WTC11 (cell line): ENCODE measurements around the gene ASPM. TPM values are rescaled to one million over a fixed set of nuclear protein-coding genes. Genes with fewer than 3 reads are reported as not detected.

Experiments used
- ATAC-seq: fragments of 200-7000 bp; cut with Tn5 transposase; 2 replicates; pipeline ENCODE4 v1.10.0; 2021; ENCODE audit warnings: mild to moderate bottlenecking, moderate library complexity
- CTCF ChIA-PET: fragments of 300-600 bp; sonication (Branson Sonifier 250); formaldehyde crosslinking; loops from one replicate; lab custom pipeline; 2021; ENCODE audit warnings: antibody characterized with exemption; lab: Charles Lee
- POLR2A ChIA-PET: fragments of 350-600 bp; sonication (Branson Sonifier 250); formaldehyde crosslinking; loops from one replicate; lab custom pipeline; 2021; ENCODE audit warnings: antibody characterized with exemption; lab: Charles Lee
- DNase-seq: peaks from one replicate; pipeline ENCODE4 v3.0.0; 2021; ENCODE audit warnings: low spot score
- H3K27ac Mint-ChIP-seq: 2 replicates; pipeline ENCODE4 v1.8.0; 2021; ENCODE audit warnings: mixed read lengths
- H3K27me3 Mint-ChIP-seq: 2 replicates; pipeline ENCODE4 v1.8.0; 2021; ENCODE audit warnings: low read depth, mild to moderate bottlenecking, moderate library complexity, mixed read lengths
- H3K36me3 Mint-ChIP-seq: 2 replicates; pipeline ENCODE4 v1.8.0; 2021; ENCODE audit warnings: mixed read lengths
- H3K4me1 Mint-ChIP-seq: 2 replicates; pipeline ENCODE4 v1.8.0; 2022; ENCODE audit warnings: mixed read lengths
- H3K4me3 Mint-ChIP-seq: 2 replicates; pipeline ENCODE4 v1.8.0; 2021; ENCODE audit warnings: mild to moderate bottlenecking, moderate library complexity, mixed read lengths
- H3K9me3 Mint-ChIP-seq: 2 replicates; pipeline ENCODE4 v1.8.0; 2021; ENCODE audit warnings: mixed read lengths
- ATF2 ChIP-seq: sonication (generic); formaldehyde crosslinking; IDR thresholded peaks from 2 replicates; pipeline ENCODE4 v1.8.1; 2022; ENCODE audit warnings: low read depth, missing genetic modification reagents, borderline replicate concordance
- ATF3 ChIP-seq: sonication (generic); formaldehyde crosslinking; conservative IDR thresholded peaks from 2 replicates; pipeline ENCODE4 v1.8.1; 2022; ENCODE audit warnings: mild to moderate bottlenecking, missing genetic modification reagents
- ATF6 ChIP-seq: sonication (generic); formaldehyde crosslinking; IDR thresholded peaks from 2 replicates; pipeline ENCODE4 v1.8.1; 2023; ENCODE audit warnings: mild to moderate bottlenecking, missing genetic modification reagents
- E2F4 ChIP-seq: sonication (generic); formaldehyde crosslinking; IDR thresholded peaks from 2 replicates; pipeline ENCODE4 v1.8.1; 2022; ENCODE audit warnings: low read depth, mild to moderate bottlenecking, moderate library complexity, missing genetic modification reagents, borderline replicate concordance
- FOXJ3 ChIP-seq: sonication (generic); formaldehyde crosslinking; IDR thresholded peaks from 2 replicates; pipeline ENCODE4 v1.9.0; 2021; ENCODE audit warnings: missing genetic modification reagents, mild to moderate bottlenecking, borderline replicate concordance
- GABPB1 ChIP-seq: sonication (generic); formaldehyde crosslinking; IDR thresholded peaks from 2 replicates; pipeline ENCODE4 v1.8.1; 2023; ENCODE audit warnings: mild to moderate bottlenecking, missing genetic modification reagents
- GRHL2 ChIP-seq: fragments of 250-450 bp; sonication (Bioruptor Pico); IDR thresholded peaks from 2 replicates; pipeline ENCODE4 v1.8.0; 2022; ENCODE audit warnings: mild to moderate bottlenecking, moderate library complexity; ENCODE audit not compliant: insufficient replicate concordance, severe bottlenecking
- KAT7 ChIP-seq: sonication (generic); formaldehyde crosslinking; IDR thresholded peaks from 2 replicates; pipeline ENCODE4 v1.8.1; 2023; ENCODE audit warnings: missing genetic modification reagents, mild to moderate bottlenecking, borderline replicate concordance
- MYBL2 ChIP-seq: sonication (generic); formaldehyde crosslinking; IDR thresholded peaks from 2 replicates; pipeline ENCODE4 v1.8.1; 2023; ENCODE audit warnings: mild to moderate bottlenecking, moderate library complexity, missing genetic modification reagents
- NFATC4 ChIP-seq: fragments of 250-450 bp; sonication (Bioruptor Pico); IDR thresholded peaks from 2 replicates; pipeline ENCODE4 v1.9.0; 2021; ENCODE audit warnings: mild to moderate bottlenecking
- NFYB ChIP-seq: sonication (generic); formaldehyde crosslinking; conservative IDR thresholded peaks from 2 replicates; pipeline ENCODE4 v1.8.0; 2022; ENCODE audit warnings: low read depth, missing genetic modification reagents
- PRDM15 ChIP-seq: sonication (generic); formaldehyde crosslinking; IDR thresholded peaks from 2 replicates; pipeline ENCODE4 v1.8.0; 2022; ENCODE audit warnings: missing genetic modification reagents
- SMAD3 ChIP-seq: sonication (generic); formaldehyde crosslinking; IDR thresholded peaks from 2 replicates; pipeline ENCODE4 v1.8.0; 2022; ENCODE audit warnings: missing genetic modification reagents, mild to moderate bottlenecking, borderline replicate concordance
- ZNF317 ChIP-seq: sonication (generic); formaldehyde crosslinking; IDR thresholded peaks from 2 replicates; pipeline ENCODE4 v1.8.1; 2023; ENCODE audit warnings: low read depth, mild to moderate bottlenecking, moderate library complexity, missing genetic modification reagents, borderline replicate concordance
- total RNA-seq: library from RNA; stranded (reverse); gene quantifications from 3 replicates; pipeline ENCODE4 v1.2.3, GENCODE V29; 2021

ASPM gene
- total RNA-seq, 1 experiment from 2014 or later: 44.5 TPM

DNA sequence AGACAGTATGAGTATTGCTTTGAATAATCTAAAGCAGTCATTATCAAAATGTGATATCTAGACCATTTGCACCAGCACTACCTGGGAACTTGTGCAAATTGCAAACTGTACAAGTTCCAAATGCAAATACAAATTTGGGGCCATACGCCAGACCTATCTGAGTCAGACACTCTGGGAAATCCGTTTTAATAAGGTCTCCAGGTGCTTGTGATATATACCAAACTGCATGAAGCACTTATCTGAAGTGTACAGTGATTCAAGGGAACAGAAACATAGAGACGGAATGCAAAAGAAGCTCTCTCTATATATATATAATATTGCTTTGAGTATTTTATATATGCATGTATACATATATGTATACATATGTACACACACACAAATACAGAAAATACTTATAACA lies 36.2 kb upstream of the ASPM start:
- Mint-ChIP-seq H3K27ac (no peak overlapping the region), H3K4me3 (no peak overlapping the region), H3K9me3 (no peaks in the 10 kb centered on the region), H3K4me1 (no peaks in the 10 kb centered on the region), H3K36me3 (peaks cover 36% of the 10 kb centered on the region), H3K27me3 (no peaks in the 10 kb centered on the region)
- ATAC-seq (no peak), DNase-seq (no peak)
- TF ChIP-seq SMAD3 (CRISPR knock-in tag): no peak
- TF ChIP-seq FOXJ3: no peak
- TF ChIP-seq E2F4 (CRISPR knock-in tag): no peak
- TF ChIP-seq ATF3 (CRISPR knock-in tag): no peak
- no peak for TF ChIP-seq KAT7 (CRISPR knock-in tag)
- ChIA-PET CTCF (no interaction called here), POLR2A (no interaction called here)

DNA sequence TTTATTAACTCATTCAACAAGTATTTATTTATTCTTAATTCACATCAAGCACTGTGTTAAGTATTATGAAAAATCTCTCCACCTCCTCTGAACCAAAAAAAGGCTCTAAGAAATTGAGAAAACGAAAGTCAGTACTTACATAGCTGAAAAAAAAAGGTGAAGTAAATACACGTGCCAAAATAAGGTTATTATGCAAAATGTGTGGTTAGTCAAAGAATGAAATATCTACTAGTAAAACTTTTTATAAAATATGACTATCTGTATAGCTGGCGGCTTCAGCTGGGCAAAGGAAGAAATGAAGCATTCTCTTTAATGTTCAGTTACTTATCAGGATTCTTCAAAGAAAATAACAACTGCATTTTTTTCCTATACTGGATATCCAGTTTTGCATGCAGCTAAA lies 35.5 kb upstream of the ASPM start:
- CTCF ChIA-PET: no interaction called here

More for the DNA sequence above, 35.5 kb upstream of the ASPM start:
- H3K27ac Mint-ChIP-seq: no peak overlapping the region
- DNase-seq: no peak
- TF ChIP-seq GRHL2 (CRISPR knock-in tag): no peak
- TF ChIP-seq MYBL2 (CRISPR knock-in tag): no peak
- TF ChIP-seq NFATC4 (CRISPR knock-in tag): no peak
- no peak for TF ChIP-seq GABPB1 (CRISPR knock-in tag)
- TF ChIP-seq PRDM15 (CRISPR knock-in tag): no peak
- no peak for TF ChIP-seq NFYB
- no peak for TF ChIP-seq ATF2 (CRISPR knock-in tag)
- no peak for TF ChIP-seq SMAD3 (CRISPR knock-in tag)
- TF ChIP-seq ZNF317 (CRISPR knock-in tag): no peak
- TF ChIP-seq ATF6 (CRISPR knock-in tag): no peak
- TF ChIP-seq, all 79 proteins: peak for 0
- H3K9me3 Mint-ChIP-seq: no peaks in the 10 kb centered on the region
- POLR2A ChIA-PET: no interaction called here
- peaks cover 34% of the 10 kb centered on the region for H3K36me3 Mint-ChIP-seq
- H3K4me3 Mint-ChIP-seq: no peak overlapping the region
- ATAC-seq: no peak
- H3K4me1 Mint-ChIP-seq: no peaks in the 10 kb centered on the region
- no peaks in the 10 kb centered on the region for H3K27me3 Mint-ChIP-seq
